ENCODE results near the gene DLST. TPM values are rescaled to one million over a fixed set of nuclear protein-coding genes. Genes with fewer than 3 reads are reported as not detected.

The DLST gene
- total and polyA plus RNA-seq, 9 donors = 38.6 to 76.2 (median 65.0) TPM

DNA sequence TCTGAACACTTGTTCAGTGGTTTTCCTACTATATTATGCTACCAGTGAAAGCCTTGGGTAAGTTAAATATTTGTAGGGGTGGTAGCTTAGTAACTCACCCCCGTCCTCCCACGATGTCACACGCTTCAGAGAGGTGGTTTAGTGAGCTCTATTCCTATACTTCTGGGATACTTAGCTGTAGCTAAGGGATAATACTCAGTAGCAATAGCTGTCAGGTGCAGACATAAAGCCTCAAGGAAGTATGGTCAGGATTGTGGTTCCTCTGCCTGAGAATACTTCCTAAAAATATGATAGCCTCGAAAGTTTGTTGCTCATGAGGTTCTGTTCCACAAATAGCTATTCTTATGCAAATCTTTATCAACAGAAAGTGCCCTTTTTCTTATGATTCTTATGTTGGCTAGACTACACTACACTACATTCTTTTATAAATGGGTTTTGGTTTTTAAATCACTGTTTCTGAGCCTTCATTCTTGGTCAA, 11.9 kb downstream of the DLST start:
- H3K4me3 ChIP-seq (ENCODE audit: low read length) = no peak overlapping the region
- no peaks in the 10 kb centered on the region for H3K27me3 ChIP-seq (ENCODE audit: control insufficient read depth, insufficient read depth, low read length)
- no peak overlapping the region for H3K27ac ChIP-seq (ENCODE audit: low read length)
- no CpG with 5 or more reads among the region's 4 CpGs for WGBS (ENCODE audit: insufficient coverage)
- DNase-seq = peak; percentile 24
- no peaks in the 10 kb centered on the region for H3K4me1 ChIP-seq (ENCODE audit: control insufficient read depth, insufficient read depth, low read length)
- no peaks in the 10 kb centered on the region for H3K9me3 ChIP-seq (replicated peaks; ENCODE audit: control insufficient read depth, low read depth, low read length)
- peaks cover 76% of the 10 kb centered on the region for H3K36me3 ChIP-seq (ENCODE audit: control insufficient read depth, insufficient read depth, low read length)

DNA sequence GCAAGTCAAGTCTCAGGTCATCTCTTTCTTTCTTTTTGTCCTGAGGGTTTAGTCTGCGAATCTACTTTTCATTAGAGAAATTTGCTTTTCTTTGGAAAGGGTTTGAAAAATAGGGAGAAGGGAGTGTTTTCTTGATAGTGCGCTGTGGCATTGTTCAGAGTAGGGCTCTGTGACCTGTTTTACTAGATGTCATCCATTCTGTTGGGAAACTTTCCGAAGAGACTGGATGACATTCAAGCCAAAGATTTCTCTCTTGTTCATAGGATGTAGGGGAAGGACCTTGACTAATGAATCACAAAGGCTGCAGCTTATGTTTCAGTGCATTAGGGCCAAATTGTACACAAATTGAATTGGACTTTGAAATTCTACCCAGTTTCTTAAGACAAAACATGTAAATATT, 14.7 kb downstream of the DLST start:
- Histone ChIP-seq H3K4me3 (ENCODE audit: low read length) (no peak overlapping the region), H3K27ac (ENCODE audit: low read length) (no peak overlapping the region), H3K9me3 (replicated peaks; ENCODE audit: control insufficient read depth, low read depth, low read length) (no peaks in the 10 kb centered on the region), H3K4me1 (ENCODE audit: control insufficient read depth, insufficient read depth, low read length) (no peaks in the 10 kb centered on the region), H3K27me3 (ENCODE audit: control insufficient read depth, insufficient read depth, low read length) (no peaks in the 10 kb centered on the region), H3K36me3 (ENCODE audit: control insufficient read depth, insufficient read depth, low read length) (peaks cover 87% of the 10 kb centered on the region)
- no peak for DNase-seq
- 86% methylated on average over 1 of the region's 3 CpGs for WGBS (ENCODE audit: insufficient coverage)

DNA sequence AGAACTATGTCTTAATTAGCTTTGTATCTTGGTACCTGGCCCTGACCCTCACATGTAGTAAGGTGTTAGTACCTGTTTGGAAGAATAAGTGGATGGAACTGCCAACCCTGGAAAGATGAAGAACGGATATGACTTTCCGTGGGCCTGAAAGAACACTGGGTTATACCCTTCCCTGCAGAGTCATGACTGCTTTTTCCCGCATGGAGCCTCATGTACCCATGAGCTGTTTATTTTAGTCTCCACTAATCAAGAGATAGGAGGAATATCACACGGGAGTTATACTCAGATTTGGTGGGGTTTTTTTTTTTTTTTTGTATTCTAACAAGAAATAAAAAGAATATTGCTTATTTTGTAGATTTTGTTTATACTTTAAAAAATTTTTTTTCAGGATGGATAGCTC, 15.9 kb downstream of the DLST start:
- H3K27ac ChIP-seq (ENCODE audit: low read length) = no peak overlapping the region
- 92% methylated on average over 2 of the region's 4 CpGs for WGBS (ENCODE audit: insufficient coverage)
- H3K4me1 ChIP-seq (ENCODE audit: control insufficient read depth, insufficient read depth, low read length) = no peaks in the 10 kb centered on the region
- DNase-seq = no peak
- peaks cover 89% of the 10 kb centered on the region for H3K36me3 ChIP-seq (ENCODE audit: control insufficient read depth, insufficient read depth, low read length)
- no peaks in the 10 kb centered on the region for H3K9me3 ChIP-seq (replicated peaks; ENCODE audit: control insufficient read depth, low read depth, low read length)
- no peak overlapping the region for H3K4me3 ChIP-seq (ENCODE audit: low read length)
- no peaks in the 10 kb centered on the region for H3K27me3 ChIP-seq (ENCODE audit: control insufficient read depth, insufficient read depth, low read length)

DNA sequence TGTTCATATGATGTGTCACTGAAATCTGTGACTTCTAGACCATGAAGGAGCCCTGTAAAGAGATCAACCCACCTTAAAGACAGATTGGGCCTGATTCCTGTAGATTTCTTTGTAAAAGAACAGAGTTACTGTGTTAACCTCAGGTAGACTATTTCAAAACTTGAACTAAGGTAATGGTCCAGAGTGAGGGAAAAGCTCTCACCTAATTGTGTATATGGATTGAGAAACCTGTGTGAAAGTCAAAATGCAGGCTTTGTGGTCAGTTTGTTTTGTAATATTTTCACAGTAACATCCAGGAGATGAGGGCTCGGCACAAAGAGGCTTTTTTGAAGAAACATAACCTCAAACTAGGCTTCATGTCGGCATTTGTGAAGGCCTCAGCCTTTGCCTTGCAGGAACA, 16.4 kb downstream of the DLST start:
- WGBS (ENCODE audit: insufficient coverage) = no CpG with 5 or more reads among the region's 2 CpGs
- no peaks in the 10 kb centered on the region for H3K4me1 ChIP-seq (ENCODE audit: control insufficient read depth, insufficient read depth, low read length)
- H3K27me3 ChIP-seq (ENCODE audit: control insufficient read depth, insufficient read depth, low read length) = no peaks in the 10 kb centered on the region
- DNase-seq = no peak
- H3K4me3 ChIP-seq (ENCODE audit: low read length) = no peak overlapping the region
- H3K36me3 ChIP-seq (ENCODE audit: control insufficient read depth, insufficient read depth, low read length) = peaks cover 89% of the 10 kb centered on the region
- H3K9me3 ChIP-seq (replicated peaks; ENCODE audit: control insufficient read depth, low read depth, low read length) = no peaks in the 10 kb centered on the region
- no peak overlapping the region for H3K27ac ChIP-seq (ENCODE audit: low read length)

DNA sequence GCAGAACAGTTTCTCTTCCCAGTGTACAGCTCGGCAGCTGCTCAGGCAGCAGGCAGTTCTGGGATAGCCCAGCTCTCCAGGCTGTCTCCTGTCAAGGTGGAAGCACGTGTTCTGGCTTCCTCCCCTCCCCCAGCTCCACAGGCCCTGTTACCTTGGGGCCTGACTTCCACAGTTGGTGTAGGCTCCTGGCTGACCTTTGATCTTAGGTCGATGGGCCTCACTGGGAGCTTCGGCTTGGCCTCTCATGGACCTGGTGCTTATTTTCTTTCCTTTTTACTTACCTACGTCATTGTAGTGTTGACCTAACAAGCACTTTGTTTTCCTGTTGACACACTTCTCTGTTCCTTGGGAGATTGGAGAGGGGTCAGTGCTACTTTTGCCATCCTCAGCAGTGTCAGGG, 17.0 kb downstream of the DLST start:
- H3K27ac ChIP-seq (ENCODE audit: low read length) = no peak overlapping the region
- DNase-seq = no peak
- H3K27me3 ChIP-seq (ENCODE audit: control insufficient read depth, insufficient read depth, low read length) = no peaks in the 10 kb centered on the region
- H3K4me1 ChIP-seq (ENCODE audit: control insufficient read depth, insufficient read depth, low read length) = no peaks in the 10 kb centered on the region
- H3K4me3 ChIP-seq (ENCODE audit: low read length) = no peak overlapping the region
- H3K9me3 ChIP-seq (replicated peaks; ENCODE audit: control insufficient read depth, low read depth, low read length) = no peaks in the 10 kb centered on the region
- H3K36me3 ChIP-seq (ENCODE audit: control insufficient read depth, insufficient read depth, low read length) = peaks cover 87% of the 10 kb centered on the region
- 79% methylated on average over 4 of the region's 5 CpGs for WGBS (ENCODE audit: insufficient coverage)

DNA sequence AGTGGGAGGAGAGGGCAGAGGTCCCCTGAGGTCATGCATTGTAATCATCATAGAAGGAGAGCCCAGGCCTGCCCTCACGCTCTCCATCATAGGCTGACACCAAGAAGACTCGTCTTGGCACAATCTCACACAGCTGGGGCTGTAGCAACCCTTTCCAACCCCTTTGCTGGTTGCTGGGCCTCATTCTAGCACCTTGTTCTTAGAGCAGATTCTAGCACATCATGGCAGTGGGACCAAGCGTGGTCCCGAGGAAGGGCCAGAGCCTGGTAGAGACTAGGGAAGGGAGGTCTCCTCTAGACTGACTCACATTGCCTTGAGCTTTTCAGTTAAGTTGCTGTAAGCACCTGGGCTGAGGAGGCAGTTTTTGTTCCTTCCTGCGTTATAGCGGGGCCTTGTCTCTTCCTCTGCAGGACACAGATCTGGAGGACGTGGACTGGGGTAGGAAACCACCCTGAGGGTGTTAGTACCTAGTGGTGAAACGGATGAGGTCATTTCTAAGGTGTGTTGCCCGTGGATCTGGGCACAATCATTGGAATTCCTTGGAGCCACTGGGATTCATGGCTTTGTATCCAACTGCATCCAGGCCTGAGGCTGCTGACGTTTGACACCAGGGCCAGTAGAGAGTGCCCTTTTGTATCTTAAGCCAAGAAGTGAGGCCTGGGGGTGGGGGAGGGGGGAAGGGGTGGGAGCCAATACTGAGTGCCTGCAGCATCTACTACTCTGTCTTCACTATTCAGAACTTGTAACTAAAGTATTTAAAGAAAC, 21.4 kb downstream of the DLST start:
- Histone ChIP-seq H3K27ac (ENCODE audit: low read length) (no peak overlapping the region), H3K4me3 (ENCODE audit: low read length) (no peak overlapping the region), H3K9me3 (replicated peaks; ENCODE audit: control insufficient read depth, low read depth, low read length) (no peaks in the 10 kb centered on the region), H3K27me3 (ENCODE audit: control insufficient read depth, insufficient read depth, low read length) (no peaks in the 10 kb centered on the region), H3K4me1 (ENCODE audit: control insufficient read depth, insufficient read depth, low read length) (peaks cover 27% of the 10 kb centered on the region), H3K36me3 (ENCODE audit: control insufficient read depth, insufficient read depth, low read length) (peaks cover 80% of the 10 kb centered on the region)
- DNase-seq = no peak
- WGBS (ENCODE audit: insufficient coverage) = 79% methylated on average over 6 of the region's 10 CpGs

DNA sequence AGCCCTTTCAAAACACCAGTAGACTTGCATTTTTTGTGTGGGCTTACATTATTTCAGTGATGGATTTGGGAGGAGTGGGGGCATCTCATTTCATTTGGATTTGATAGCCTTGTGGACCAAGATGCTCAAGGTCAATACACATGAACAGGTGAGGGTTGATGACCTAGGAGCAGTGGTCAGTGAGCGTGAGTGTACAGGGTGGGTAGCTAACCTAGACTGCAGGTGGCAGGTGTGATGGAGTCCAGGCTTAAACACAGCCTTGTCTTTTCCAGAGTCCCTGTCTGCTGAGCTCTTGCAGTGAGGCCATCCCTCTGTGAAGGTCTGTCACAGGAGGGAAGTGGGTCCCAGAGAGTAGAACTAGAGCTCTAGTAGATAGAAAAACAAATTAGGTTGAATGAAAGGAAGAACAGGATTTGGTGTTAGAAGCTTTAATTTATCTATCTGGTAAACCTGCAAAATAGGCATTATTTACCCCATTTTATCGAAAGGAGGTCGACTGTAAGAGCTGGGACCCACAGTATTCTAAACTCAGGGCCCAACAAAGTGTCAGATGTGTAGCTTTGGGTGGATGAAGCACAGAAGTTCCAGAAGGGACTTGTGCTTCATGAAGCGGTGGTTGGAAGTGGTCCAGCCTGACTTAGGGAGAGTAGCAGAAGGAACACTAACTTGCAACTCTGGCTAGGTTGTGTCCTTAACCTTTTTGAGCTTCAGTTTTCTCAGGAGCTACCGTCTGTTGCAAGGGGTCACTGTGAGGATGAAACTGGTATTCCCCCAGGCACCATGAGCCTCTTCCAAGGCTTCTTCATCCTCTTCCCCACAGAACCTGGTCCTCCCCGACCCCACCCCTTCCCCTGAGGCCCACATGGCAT, 23.2 kb downstream of the DLST start:
- WGBS (ENCODE audit: insufficient coverage) = 80% methylated on average over 5 of the region's 6 CpGs
- Histone ChIP-seq H3K27ac (ENCODE audit: low read length) (no peak overlapping the region), H3K36me3 (ENCODE audit: control insufficient read depth, insufficient read depth, low read length) (peaks cover 63% of the 10 kb centered on the region), H3K27me3 (ENCODE audit: control insufficient read depth, insufficient read depth, low read length) (no peaks in the 10 kb centered on the region), H3K9me3 (replicated peaks; ENCODE audit: control insufficient read depth, low read depth, low read length) (no peaks in the 10 kb centered on the region), H3K4me3 (ENCODE audit: low read length) (no peak overlapping the region), H3K4me1 (ENCODE audit: control insufficient read depth, insufficient read depth, low read length) (peaks cover 37% of the 10 kb centered on the region)
- DNase-seq = no peak

DNA sequence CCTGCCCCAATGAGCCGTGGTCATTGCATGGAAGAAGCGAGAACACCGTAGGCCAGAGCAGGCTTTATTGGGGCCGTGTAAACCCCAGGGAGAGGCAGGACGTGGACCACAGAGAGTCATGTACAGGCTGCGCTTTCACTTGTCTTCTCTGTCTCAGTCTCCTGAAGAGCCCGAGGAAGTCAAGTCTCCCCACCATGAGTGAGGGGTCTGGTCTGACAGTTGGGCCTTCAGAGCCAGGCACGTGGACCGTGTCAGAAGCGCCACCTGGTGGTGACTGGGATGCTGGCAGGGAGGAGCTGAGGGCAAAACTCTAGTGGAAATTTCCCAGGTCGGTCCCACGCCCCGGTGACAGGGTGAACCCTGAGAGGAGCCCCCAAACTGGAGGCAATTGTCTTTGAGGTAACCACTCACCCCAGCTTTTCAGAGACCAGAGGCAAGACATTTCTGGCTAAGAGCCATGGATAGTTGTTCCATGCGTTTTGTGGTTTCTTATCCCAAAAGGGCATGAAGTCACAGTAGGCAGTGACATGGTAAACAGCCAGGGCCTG, 24.0 kb downstream of the DLST start:
- Histone ChIP-seq H3K9me3 (replicated peaks; ENCODE audit: control insufficient read depth, low read depth, low read length) (no peaks in the 10 kb centered on the region), H3K4me3 (ENCODE audit: low read length) (no peak overlapping the region), H3K4me1 (ENCODE audit: control insufficient read depth, insufficient read depth, low read length) (peaks cover 43% of the 10 kb centered on the region), H3K27ac (ENCODE audit: low read length) (no peak overlapping the region), H3K36me3 (ENCODE audit: control insufficient read depth, insufficient read depth, low read length) (peaks cover 55% of the 10 kb centered on the region), H3K27me3 (ENCODE audit: control insufficient read depth, insufficient read depth, low read length) (no peaks in the 10 kb centered on the region)
- peak; percentile 64 for DNase-seq
- WGBS (ENCODE audit: insufficient coverage) = 46% methylated on average over 12 of the region's 14 CpGs

DNA sequence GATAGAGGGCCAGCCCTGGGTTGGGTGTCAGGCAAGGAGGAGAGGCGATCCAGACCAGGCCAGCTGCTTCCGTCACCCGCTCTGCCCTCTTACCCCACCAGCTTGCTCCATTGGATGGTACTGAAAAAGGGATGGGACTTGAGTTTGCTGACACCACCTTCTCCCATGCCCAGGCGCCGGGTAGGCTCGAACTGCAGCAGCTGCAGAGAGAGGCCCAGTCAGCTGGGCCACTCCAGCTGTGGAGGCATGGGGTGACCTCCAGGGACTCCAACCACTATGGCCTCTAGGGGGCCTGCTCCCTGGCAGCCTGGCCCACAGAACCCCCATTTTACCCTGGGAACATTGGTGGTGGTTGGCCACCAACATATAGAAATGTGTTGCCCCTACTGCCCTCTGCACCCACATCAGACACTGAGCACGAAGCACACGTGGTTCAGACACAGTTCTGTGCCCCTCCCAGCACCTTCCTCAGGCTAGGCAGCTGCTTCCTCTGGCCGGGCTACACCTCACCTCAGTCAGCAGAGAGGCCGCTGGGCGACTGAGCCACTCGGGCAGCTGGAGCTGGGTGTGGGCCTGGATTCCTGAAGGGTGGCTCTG, 25.3 kb downstream of the DLST start:
- 60% methylated on average over 1 of the region's 12 CpGs for WGBS (ENCODE audit: insufficient coverage)
- no peak for DNase-seq
- no peaks in the 10 kb centered on the region for H3K9me3 ChIP-seq (replicated peaks; ENCODE audit: control insufficient read depth, low read depth, low read length)
- H3K4me3 ChIP-seq (ENCODE audit: low read length) = no peak overlapping the region
- peaks cover 42% of the 10 kb centered on the region for H3K36me3 ChIP-seq (ENCODE audit: control insufficient read depth, insufficient read depth, low read length)
- no peak overlapping the region for H3K27ac ChIP-seq (ENCODE audit: low read length)
- peaks cover 44% of the 10 kb centered on the region for H3K4me1 ChIP-seq (ENCODE audit: control insufficient read depth, insufficient read depth, low read length)
- H3K27me3 ChIP-seq (ENCODE audit: control insufficient read depth, insufficient read depth, low read length) = no peaks in the 10 kb centered on the region

DNA sequence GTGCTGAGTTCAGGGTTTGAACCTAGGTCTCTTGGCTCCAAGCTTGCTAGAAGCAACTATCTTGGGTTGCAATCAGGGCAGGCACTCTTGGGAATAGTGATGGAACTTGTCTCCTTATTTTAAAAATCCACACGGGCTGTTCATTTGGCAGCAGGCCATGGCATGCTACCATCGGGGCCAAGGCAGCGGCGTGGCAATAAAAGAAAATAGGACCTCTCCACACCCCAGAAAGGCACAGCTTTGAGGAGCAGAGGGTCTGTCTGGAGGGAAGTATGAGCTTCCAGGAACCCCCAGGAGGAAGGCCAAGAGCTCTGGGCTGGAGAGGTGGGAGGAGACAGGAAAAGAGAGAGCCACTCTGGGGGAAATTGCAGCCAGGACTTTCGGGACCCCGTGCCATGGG, 26.0 kb downstream of the DLST start:
- Histone ChIP-seq H3K9me3 (replicated peaks; ENCODE audit: control insufficient read depth, low read depth, low read length) (no peaks in the 10 kb centered on the region), H3K27ac (ENCODE audit: low read length) (peak overlapping the region; percentile 45), H3K4me1 (ENCODE audit: control insufficient read depth, insufficient read depth, low read length) (peaks cover 44% of the 10 kb centered on the region), H3K4me3 (ENCODE audit: low read length) (no peak overlapping the region), H3K27me3 (ENCODE audit: control insufficient read depth, insufficient read depth, low read length) (no peaks in the 10 kb centered on the region), H3K36me3 (ENCODE audit: control insufficient read depth, insufficient read depth, low read length) (peaks cover 35% of the 10 kb centered on the region)
- DNase-seq = no peak
- 45% methylated on average over 2 of the region's 6 CpGs for WGBS (ENCODE audit: insufficient coverage)

All from muscle of leg (tissue), 11 donors.